H9 (cell line): Measurements from ENCODE around the gene ASPG. TPM values are rescaled to one million over a fixed set of nuclear protein-coding genes. Genes with fewer than 3 reads are reported as not detected.
A peak's percentile ranks its signal among the peaks of the same experiment; 100 is the strongest.

Source experiments
- DNase-seq: peaks from one replicate; pipeline ENCODE4 v3.0.0-alpha.2; 2017
- H2AFZ ChIP-seq: one replicate; pipeline ENCODE4 v1.6.1; 2013; ENCODE audit warnings: mild to moderate bottlenecking, low read length, control low read depth, moderate library complexity
- H2AK5ac ChIP-seq: 2 replicates; pipeline ENCODE4 v1.6.1; 2013; ENCODE audit warnings: low read length, control low read depth, mixed read lengths; ENCODE audit not compliant: insufficient read length
- H2BK120ac ChIP-seq: one replicate; pipeline ENCODE4 v1.6.1; 2013; ENCODE audit warnings: low read depth, mild to moderate bottlenecking, low read length, control low read depth, inconsistent platforms; ENCODE audit not compliant: poor library complexity, severe bottlenecking
- H2BK12ac ChIP-seq: 2 replicates; pipeline ENCODE4 v1.6.1; 2013; ENCODE audit warnings: low read length, control low read depth, mixed read lengths, low read depth; ENCODE audit not compliant: insufficient read length
- H2BK15ac ChIP-seq: 2 replicates; pipeline ENCODE4 v1.6.1; 2013; ENCODE audit warnings: low read depth, low read length, control low read depth
- H2BK20ac ChIP-seq: one replicate; pipeline ENCODE4 v1.6.1; 2013; ENCODE audit warnings: low read depth, mild to moderate bottlenecking, low read length, control low read depth, inconsistent platforms; ENCODE audit not compliant: poor library complexity, severe bottlenecking
- H2BK5ac ChIP-seq: 2 replicates; pipeline ENCODE4 v1.6.1; 2013; ENCODE audit warnings: low read length, control low read depth, mixed read lengths; ENCODE audit not compliant: insufficient read length
- H3K14ac ChIP-seq: 2 replicates; pipeline ENCODE4 v1.6.1; 2013; ENCODE audit warnings: low read length, control low read depth; ENCODE audit not compliant: insufficient read depth
- H3K18ac ChIP-seq: 2 replicates; pipeline ENCODE4 v1.6.1; 2013; ENCODE audit warnings: low read depth, mild to moderate bottlenecking, mixed read lengths, low read length, control low read depth; ENCODE audit not compliant: insufficient read length
- H3K23ac ChIP-seq: 2 replicates; pipeline ENCODE4 v1.6.1; 2013; ENCODE audit warnings: low read length, control low read depth, mixed read lengths, low read depth; ENCODE audit not compliant: insufficient read length
- H3K23me2 ChIP-seq: 2 replicates; pipeline ENCODE4 v1.6.1; 2013; ENCODE audit warnings: low read depth, mild to moderate bottlenecking, mixed read lengths, low read length, control low read depth; ENCODE audit not compliant: insufficient read length, poor library complexity, severe bottlenecking
- H3K27ac ChIP-seq: 2 replicates; pipeline ENCODE4 v1.5.1; 2013; ENCODE audit warnings: low read length, control low read depth, mixed read lengths, low read depth; ENCODE audit not compliant: insufficient read length
- H3K27me3 ChIP-seq: 2 replicates; pipeline ENCODE4 v1.6.1; 2013; ENCODE audit warnings: low read length, control low read depth, inconsistent platforms; ENCODE audit not compliant: insufficient read depth
- H3K4ac ChIP-seq: 2 replicates; pipeline ENCODE4 v1.6.1; 2013; ENCODE audit warnings: low read depth, mild to moderate bottlenecking, control low read depth, inconsistent platforms, low read length, moderate library complexity
- H3K4me1 ChIP-seq: 2 replicates; pipeline ENCODE4 v1.6.1; 2013; ENCODE audit warnings: low read length, control low read depth, inconsistent platforms; ENCODE audit not compliant: insufficient read depth
- H3K4me2 ChIP-seq: 2 replicates; pipeline ENCODE4 v1.6.1; 2013; ENCODE audit warnings: low read length, control low read depth, mixed read lengths; ENCODE audit not compliant: insufficient read length, insufficient read depth
- H3K56ac ChIP-seq: 2 replicates; pipeline ENCODE4 v1.6.1; 2013; ENCODE audit warnings: low read depth, mild to moderate bottlenecking, mixed read lengths, low read length, control low read depth; ENCODE audit not compliant: insufficient read length
- H3K79me1 ChIP-seq: 2 replicates; pipeline ENCODE4 v1.6.1; 2013; ENCODE audit warnings: low read depth, mild to moderate bottlenecking, moderate library complexity, low read length, control low read depth, inconsistent platforms; ENCODE audit not compliant: insufficient read depth, poor library complexity, severe bottlenecking
- H3K79me2 ChIP-seq: 2 replicates; pipeline ENCODE4 v1.6.1; 2013; ENCODE audit warnings: low read length, control low read depth, inconsistent platforms; ENCODE audit not compliant: insufficient read depth
- H3K9ac ChIP-seq: 2 replicates; pipeline ENCODE4 v1.6.1; 2013; ENCODE audit warnings: low read length, control low read depth, mixed read lengths; ENCODE audit not compliant: insufficient read length; ENCODE audit errors: extremely low read depth
- H3K9me3 ChIP-seq: one replicate; pipeline ENCODE4 v1.6.1; 2013; ENCODE audit warnings: low read depth, low read length, inconsistent platforms; ENCODE audit not compliant: control insufficient read depth
- H3T11ph ChIP-seq: one replicate; pipeline ENCODE4 v1.6.1; 2013; ENCODE audit warnings: mild to moderate bottlenecking, low read length, control low read depth, inconsistent platforms
- H4K20me1 ChIP-seq: one replicate; pipeline ENCODE4 v1.6.1; 2013; ENCODE audit not compliant: control insufficient read depth, insufficient read length, insufficient read depth
- H4K5ac ChIP-seq: 2 replicates; pipeline ENCODE4 v1.6.1; 2013; ENCODE audit warnings: low read depth, mild to moderate bottlenecking, mixed read lengths, low read length, control low read depth; ENCODE audit not compliant: insufficient read length
- H4K8ac ChIP-seq: replicated peaks from 2 replicates; pipeline ENCODE4 v1.6.1; 2013; ENCODE audit warnings: low read length, control low read depth, mixed read lengths, low read depth; ENCODE audit not compliant: insufficient read length
- H4K91ac ChIP-seq: 2 replicates; pipeline ENCODE4 v1.6.1; 2013; ENCODE audit warnings: low read depth, mild to moderate bottlenecking, moderate library complexity, mixed read lengths, low read length, control low read depth; ENCODE audit not compliant: insufficient read length
- H3K27ac Mint-ChIP-seq, 3 experiments: 2 replicates in 2 of 3; 3 replicates in 1 of 3; pipeline ENCODE4 v1.8.0; 2020 to 2021; ENCODE audit warnings: mixed read lengths in 3 of 3, mild to moderate bottlenecking in 1 of 3, moderate library complexity in 1 of 3
- H3K27me3 Mint-ChIP-seq: 2 replicates; pipeline ENCODE4 v1.8.0; 2021; ENCODE audit warnings: low read depth, mild to moderate bottlenecking, moderate library complexity, mixed read lengths
- H3K36me3 Mint-ChIP-seq, 3 experiments: 2 replicates in 2 of 3; 3 replicates in 1 of 3; pipeline ENCODE4 v1.8.0; 2020 to 2021; ENCODE audit warnings: low read depth in 3 of 3, mixed read lengths in 3 of 3; ENCODE audit not compliant: insufficient read depth in 1 of 3
- H3K4me1 Mint-ChIP-seq, 2 experiments: 2 replicates each; pipeline ENCODE4 v1.8.0; 2020; ENCODE audit warnings: mixed read lengths in 2 of 2
- H3K4me3 Mint-ChIP-seq, 2 experiments: 2 replicates in 1 of 2; 3 replicates in 1 of 2; pipeline ENCODE4 v1.8.0; 2020 to 2021; ENCODE audit warnings: mild to moderate bottlenecking in 2 of 2, mixed read lengths in 2 of 2, moderate library complexity in 1 of 2
- H3K9me3 Mint-ChIP-seq, 2 experiments: 2 replicates in 1 of 2; 3 replicates in 1 of 2; pipeline ENCODE4 v1.8.0; 2020; ENCODE audit warnings: mild to moderate bottlenecking in 2 of 2, mixed read lengths in 2 of 2, moderate library complexity in 1 of 2
- WGBS: extraction: QIAGEN DNeasy Blood & Tissue Kit; methylation state at CpG from one replicate; pipeline ENCODE4 v1.1.7; 2013; ENCODE audit warnings: missing lambda C conversion rate, low lambda C conversion rate, mixed read lengths; ENCODE audit not compliant: insufficient read length; ENCODE audit errors: extremely low coverage; 5-methylcytosine and 5-hydroxymethylcytosine counted together
- total RNA-seq: library from RNA; stranded (reverse); gene quantifications from 2 replicates; pipeline ENCODE4 v1.2.1, GENCODE V29; 2021
- TF ChIP-seq, protein P1 (sequence below): fragments of 200-600 bp; sonication (generic); conservative IDR thresholded peaks from 3 replicates; pipeline ENCODE4 v1.8.0; 2021; ENCODE audit warnings: antibody characterized with exemption, mild to moderate bottlenecking

The ASPG gene
- total RNA-seq, 1 experiment from 2014 or later = 0.33 TPM

GRCh38 chr14:104132981-104133380 lies 47.5 kb downstream of the ASPG start:
- Histone ChIP-seq H2BK15ac (no peak overlapping the region), H3K27ac (no peak overlapping the region), H2AFZ (no peak overlapping the region), H3K14ac (no peak overlapping the region), H2AK5ac (no peak overlapping the region), H3K56ac (no peak overlapping the region), H3K23me2 (peaks cover 13% of the 10 kb centered on the region), H3K9me3 (no peaks in the 10 kb centered on the region), H3K9ac (no peak overlapping the region), H4K5ac (no peak overlapping the region), H3K4me1 (no peaks in the 10 kb centered on the region), H3K27me3 (peaks cover 19% of the 10 kb centered on the region), H3K79me2 (no peaks in the 10 kb centered on the region), H4K91ac (no peak overlapping the region), H3T11ph (no peak overlapping the region), H3K18ac (no peak overlapping the region), H4K20me1 (peaks cover 2% of the 10 kb centered on the region), H2BK20ac (no peak overlapping the region), H3K4me2 (no peak overlapping the region), H2BK12ac (no peak overlapping the region), H3K4ac (no peak overlapping the region), H3K79me1 (no peaks in the 10 kb centered on the region), H2BK120ac (no peak overlapping the region), H4K8ac (no peak overlapping the region), H2BK5ac (no peak overlapping the region), H3K23ac (no peak overlapping the region)
- Mint-ChIP-seq H3K4me3 (no peak overlapping the region), H3K27ac (no peak overlapping the region), H3K4me1 (peaks cover 9 to 18% of the 10 kb centered on the region in 2 experiments), H3K9me3 (peaks cover 17 to 18% of the 10 kb centered on the region in 2 experiments), H3K36me3 (peaks cover 0 to 11% (median 7%) of the 10 kb centered on the region in 3 experiments; a peak in 3 of 7 replicates), H3K27me3 (peaks cover 67% of the 10 kb centered on the region)
- TF ChIP-seq, protein P1, sequence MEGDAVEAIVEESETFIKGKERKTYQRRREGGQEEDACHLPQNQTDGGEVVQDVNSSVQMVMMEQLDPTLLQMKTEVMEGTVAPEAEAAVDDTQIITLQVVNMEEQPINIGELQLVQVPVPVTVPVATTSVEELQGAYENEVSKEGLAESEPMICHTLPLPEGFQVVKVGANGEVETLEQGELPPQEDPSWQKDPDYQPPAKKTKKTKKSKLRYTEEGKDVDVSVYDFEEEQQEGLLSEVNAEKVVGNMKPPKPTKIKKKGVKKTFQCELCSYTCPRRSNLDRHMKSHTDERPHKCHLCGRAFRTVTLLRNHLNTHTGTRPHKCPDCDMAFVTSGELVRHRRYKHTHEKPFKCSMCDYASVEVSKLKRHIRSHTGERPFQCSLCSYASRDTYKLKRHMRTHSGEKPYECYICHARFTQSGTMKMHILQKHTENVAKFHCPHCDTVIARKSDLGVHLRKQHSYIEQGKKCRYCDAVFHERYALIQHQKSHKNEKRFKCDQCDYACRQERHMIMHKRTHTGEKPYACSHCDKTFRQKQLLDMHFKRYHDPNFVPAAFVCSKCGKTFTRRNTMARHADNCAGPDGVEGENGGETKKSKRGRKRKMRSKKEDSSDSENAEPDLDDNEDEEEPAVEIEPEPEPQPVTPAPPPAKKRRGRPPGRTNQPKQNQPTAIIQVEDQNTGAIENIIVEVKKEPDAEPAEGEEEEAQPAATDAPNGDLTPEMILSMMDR = no peak
- WGBS = no CpG with 5 or more reads among the region's 7 CpGs
- DNase-seq = peak; percentile 67
